ENCODE data around the gene MAB21L4. TPM values are rescaled to one million over a fixed set of nuclear protein-coding genes. Genes with fewer than 3 reads are reported as not detected.
A peak's percentile ranks its signal among the peaks of the same experiment; 100 is the strongest.

The MAB21L4 gene
- total RNA-seq, 4 donors from 2014 or later, result 0.33 to 0.81 TPM; not detected in 2

GRCh38 chr2:240856151-240856980 lies 39.6 kb downstream of the MAB21L4 start:
- no peak for DNase-seq
- H3K9me3 ChIP-seq, result no peaks in the 10 kb centered on the region
- WGBS, 2 donors, result 60 to 70% methylated on average over 5 to 11 of the region's 21 CpGs
- intact Hi-C loops (cut with DNase I), result no loop called here
- H3K27ac ChIP-seq, result no peak overlapping the region
- H3K27me3 ChIP-seq, result no peaks in the 10 kb centered on the region
- no peak for TF ChIP-seq POLR2A (IDR thresholded peaks at IDR 0.05)
- TF ChIP-seq, protein P1, sequence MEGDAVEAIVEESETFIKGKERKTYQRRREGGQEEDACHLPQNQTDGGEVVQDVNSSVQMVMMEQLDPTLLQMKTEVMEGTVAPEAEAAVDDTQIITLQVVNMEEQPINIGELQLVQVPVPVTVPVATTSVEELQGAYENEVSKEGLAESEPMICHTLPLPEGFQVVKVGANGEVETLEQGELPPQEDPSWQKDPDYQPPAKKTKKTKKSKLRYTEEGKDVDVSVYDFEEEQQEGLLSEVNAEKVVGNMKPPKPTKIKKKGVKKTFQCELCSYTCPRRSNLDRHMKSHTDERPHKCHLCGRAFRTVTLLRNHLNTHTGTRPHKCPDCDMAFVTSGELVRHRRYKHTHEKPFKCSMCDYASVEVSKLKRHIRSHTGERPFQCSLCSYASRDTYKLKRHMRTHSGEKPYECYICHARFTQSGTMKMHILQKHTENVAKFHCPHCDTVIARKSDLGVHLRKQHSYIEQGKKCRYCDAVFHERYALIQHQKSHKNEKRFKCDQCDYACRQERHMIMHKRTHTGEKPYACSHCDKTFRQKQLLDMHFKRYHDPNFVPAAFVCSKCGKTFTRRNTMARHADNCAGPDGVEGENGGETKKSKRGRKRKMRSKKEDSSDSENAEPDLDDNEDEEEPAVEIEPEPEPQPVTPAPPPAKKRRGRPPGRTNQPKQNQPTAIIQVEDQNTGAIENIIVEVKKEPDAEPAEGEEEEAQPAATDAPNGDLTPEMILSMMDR (IDR thresholded peaks at IDR 0.05), result no peak
- H3K4me1 ChIP-seq, result peaks cover 0 to 4% of the 10 kb centered on the region in 2 donors
- no peaks in the 10 kb centered on the region for H3K36me3 ChIP-seq
- no peak overlapping the region for H3K4me3 ChIP-seq (replicated peaks in 1 of 3)

- Histone ChIP-seq H3K4me1 (no peaks in the 10 kb centered on the region), H3K9me3 (no peaks in the 10 kb centered on the region), H3K4me3 (replicated peaks in 1 of 3) (no peak overlapping the region), H3K27ac (no peak overlapping the region), H3K36me3 (no peaks in the 10 kb centered on the region), H3K27me3 (no peaks in the 10 kb centered on the region)
- DNase-seq, result no peak
- intact Hi-C loops (cut with DNase I), result no loop called here
- 94 to 96% methylated on average over 8 of the region's 8 CpGs for WGBS, 2 donors
- TF ChIP-seq POLR2A (IDR thresholded peaks at IDR 0.05), result no peak
- TF ChIP-seq, protein P1 (IDR thresholded peaks at IDR 0.05), result no peak
These were observed 40.3 kb downstream of the MAB21L4 start for GRCh38 chr2:240855670-240856069.

- Histone ChIP-seq H3K36me3 (no peaks in the 10 kb centered on the region), H3K27ac (no peak overlapping the region), H3K9me3 (no peaks in the 10 kb centered on the region), H3K4me3 (replicated peaks in 1 of 3) (no peak overlapping the region), H3K27me3 (no peaks in the 10 kb centered on the region), H3K4me1 (no peaks in the 10 kb centered on the region)
- no peak for DNase-seq
- WGBS, 2 donors, result 70 to 83% methylated on average over 6 to 14 of the region's 15 CpGs
- intact Hi-C loops (cut with DNase I), result no loop called here
- TF ChIP-seq POLR2A (IDR thresholded peaks at IDR 0.05), result no peak
- TF ChIP-seq, protein P1 (IDR thresholded peaks at IDR 0.05), result no peak
These were observed 43.2 kb downstream of the MAB21L4 start for GRCh38 chr2:240852671-240853314.

DNA sequence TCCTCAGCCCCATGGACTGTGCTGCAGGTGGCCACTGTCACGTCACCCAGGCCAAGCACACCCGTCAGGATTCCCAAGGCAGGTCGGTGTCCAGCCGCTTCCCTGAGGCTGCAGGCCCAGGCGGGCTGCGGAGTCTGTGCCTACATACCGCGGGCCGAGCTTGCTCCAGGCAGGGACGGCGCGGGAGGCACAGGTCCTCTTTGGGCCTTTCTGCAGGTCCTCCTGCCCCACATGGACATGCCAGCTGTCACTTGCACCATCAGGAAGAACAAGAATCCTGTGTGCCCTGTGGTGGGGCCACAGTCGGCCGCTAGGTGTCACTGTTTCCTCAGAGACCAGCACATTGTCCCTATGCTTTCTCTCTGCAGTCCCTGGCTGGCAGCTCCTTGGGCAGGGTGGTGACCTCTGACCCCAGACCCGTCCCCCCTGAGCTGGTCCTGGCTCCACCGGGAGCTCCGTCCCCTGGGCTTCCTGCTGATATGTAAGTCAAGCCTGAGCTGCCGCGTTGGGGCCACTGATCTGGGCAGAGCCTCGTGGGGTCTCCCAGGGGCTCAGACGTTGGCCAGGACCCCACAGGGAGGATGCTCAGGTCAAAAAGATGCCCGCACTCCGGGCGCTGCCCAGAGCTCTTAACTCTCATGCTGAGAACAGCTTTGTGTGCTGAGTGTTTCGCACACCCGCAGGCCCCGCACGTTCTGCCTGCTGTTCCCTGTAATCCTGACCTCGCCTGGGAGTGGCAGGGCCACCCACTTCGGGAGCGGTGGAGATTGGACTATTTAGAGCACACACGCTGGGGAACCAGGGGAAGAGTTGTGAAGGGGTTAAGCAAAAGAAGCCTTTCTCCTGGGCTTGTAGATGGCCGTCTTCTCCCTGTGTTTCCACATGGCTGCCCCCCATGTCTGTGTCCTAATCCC lies 44.6 kb downstream of the MAB21L4 start:
- Histone ChIP-seq H3K9me3 (no peaks in the 10 kb centered on the region), H3K4me3 (replicated peaks in 1 of 3) (no peak overlapping the region), H3K27me3 (no peaks in the 10 kb centered on the region), H3K4me1 (peaks cover 0 to 3% of the 10 kb centered on the region in 2 donors), H3K36me3 (no peaks in the 10 kb centered on the region), H3K27ac (no peak overlapping the region)
- intact Hi-C loops (cut with DNase I), result no loop called here
- WGBS, 2 donors, result 49 to 50% methylated on average over 18 to 21 of the region's 33 CpGs
- DNase-seq, result peak; percentile 81 to 84
- TF ChIP-seq, protein P1 (IDR thresholded peaks at IDR 0.05), result peak; percentile 75 to 97 (median 90)
- TF ChIP-seq POLR2A (IDR thresholded peaks at IDR 0.05), result no peak

Data from thyroid gland (tissue), 4 donors.